A549 treated with dexamethasone at 1 μM for 4 hours (cell line): ENCODE measurements around the gene VLDLR. TPM values are rescaled to one million over a fixed set of nuclear protein-coding genes. Genes with fewer than 3 reads are reported as not detected.

Experiments
- total RNA-seq: library from RNA; stranded (reverse); fragments of 200-300 nt; extraction: Qiagen RNA extraction; gene quantifications from 5 replicates; pipeline ENCODE4 v1.2.3, GENCODE V29; 2022

Gene VLDLR
- total RNA-seq, result 17.1 to 21.1 TPM (median 19.5 TPM) in 5 replicates

DNA sequence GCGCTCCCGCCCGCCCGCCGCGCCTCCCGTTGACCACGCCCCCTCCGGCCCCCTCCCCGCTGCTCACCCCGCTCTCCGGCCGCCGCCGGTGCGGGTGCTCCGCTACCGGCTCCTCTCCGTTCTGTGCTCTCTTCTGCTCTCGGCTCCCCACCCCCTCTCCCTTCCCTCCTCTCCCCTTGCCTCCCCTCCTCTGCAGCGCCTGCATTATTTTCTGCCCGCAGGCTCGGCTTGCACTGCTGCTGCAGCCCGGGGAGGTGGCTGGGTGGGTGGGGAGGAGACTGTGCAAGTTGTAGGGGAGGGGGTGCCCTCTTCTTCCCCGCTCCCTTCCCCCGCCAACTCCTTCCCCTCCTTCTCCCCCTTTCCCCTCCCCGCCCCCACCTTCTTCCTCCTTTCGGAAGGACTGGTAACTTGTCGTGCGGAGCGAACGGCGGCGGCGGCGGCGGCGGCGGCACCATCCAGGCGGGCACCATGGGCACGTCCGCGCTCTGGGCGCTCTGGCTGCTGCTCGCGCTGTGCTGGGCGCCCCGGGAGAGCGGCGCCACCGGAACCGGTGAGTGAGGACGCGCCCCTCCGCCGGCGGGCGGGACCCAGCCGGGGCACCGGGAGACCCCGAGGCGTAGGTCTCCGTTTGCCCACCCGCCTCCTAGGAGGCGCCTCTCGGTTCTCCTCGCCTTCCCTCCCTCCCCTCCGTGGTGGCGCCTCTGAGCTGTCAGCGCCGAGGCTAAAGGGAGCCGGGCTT is at the start of gene VLDLR:
Gene VLDLR (plus strand): TSS at position 66 of the 739 bp plus-strand sequence. CDS start 403 bp downstream, at position 469.

Other genes with a start within 250 kb of the VLDLR start
- not detected in 5 replicates for gene KCNV2, start 95.7 kb downstream of the VLDLR start, total RNA-seq
- 71.8 to 83.5 TPM (median 76.3 TPM) in 5 replicates for gene PUM3, start 222.3 kb downstream of the VLDLR start, total RNA-seq